Measurements from ENCODE around the gene RNU1-4.
"Not testable (repeated sequence)": the region's sequence is repeated elsewhere in the genome, so short reads cannot be mapped to it uniquely, and the experiment has no call there.

- TF ChIP-seq, protein P1, sequence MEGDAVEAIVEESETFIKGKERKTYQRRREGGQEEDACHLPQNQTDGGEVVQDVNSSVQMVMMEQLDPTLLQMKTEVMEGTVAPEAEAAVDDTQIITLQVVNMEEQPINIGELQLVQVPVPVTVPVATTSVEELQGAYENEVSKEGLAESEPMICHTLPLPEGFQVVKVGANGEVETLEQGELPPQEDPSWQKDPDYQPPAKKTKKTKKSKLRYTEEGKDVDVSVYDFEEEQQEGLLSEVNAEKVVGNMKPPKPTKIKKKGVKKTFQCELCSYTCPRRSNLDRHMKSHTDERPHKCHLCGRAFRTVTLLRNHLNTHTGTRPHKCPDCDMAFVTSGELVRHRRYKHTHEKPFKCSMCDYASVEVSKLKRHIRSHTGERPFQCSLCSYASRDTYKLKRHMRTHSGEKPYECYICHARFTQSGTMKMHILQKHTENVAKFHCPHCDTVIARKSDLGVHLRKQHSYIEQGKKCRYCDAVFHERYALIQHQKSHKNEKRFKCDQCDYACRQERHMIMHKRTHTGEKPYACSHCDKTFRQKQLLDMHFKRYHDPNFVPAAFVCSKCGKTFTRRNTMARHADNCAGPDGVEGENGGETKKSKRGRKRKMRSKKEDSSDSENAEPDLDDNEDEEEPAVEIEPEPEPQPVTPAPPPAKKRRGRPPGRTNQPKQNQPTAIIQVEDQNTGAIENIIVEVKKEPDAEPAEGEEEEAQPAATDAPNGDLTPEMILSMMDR (IDR thresholded peaks at IDR 0.05) = peak in 3 of 5 experiments; percentile 16 to 81 (median 17)
- not testable (repeated sequence) for TF ChIP-seq EP300 (IDR thresholded peaks at IDR 0.05)
Measured at GRCh38 chr1:16709659-16710087, 30.6 kb upstream of the RNU1-4 start.
